Hepatocyte (in vitro differentiated cells): ENCODE measurements around the gene CAV3.

Source experiments
- EZH2 ChIP-seq: fragments of 200-600 bp; sonication (generic); IDR thresholded peaks from 2 replicates; pipeline ENCODE4 v1.6.1; 2016; ENCODE audit warnings: antibody characterized with exemption, mild to moderate bottlenecking, borderline replicate concordance
- TF ChIP-seq, protein P1 (sequence below): fragments of 200-600 bp; sonication (generic); IDR thresholded peaks from 2 replicates; pipeline ENCODE4 v1.5.1; 2016; ENCODE audit warnings: antibody characterized with exemption, mild to moderate bottlenecking; ENCODE audit not compliant: poor library complexity

DNA sequence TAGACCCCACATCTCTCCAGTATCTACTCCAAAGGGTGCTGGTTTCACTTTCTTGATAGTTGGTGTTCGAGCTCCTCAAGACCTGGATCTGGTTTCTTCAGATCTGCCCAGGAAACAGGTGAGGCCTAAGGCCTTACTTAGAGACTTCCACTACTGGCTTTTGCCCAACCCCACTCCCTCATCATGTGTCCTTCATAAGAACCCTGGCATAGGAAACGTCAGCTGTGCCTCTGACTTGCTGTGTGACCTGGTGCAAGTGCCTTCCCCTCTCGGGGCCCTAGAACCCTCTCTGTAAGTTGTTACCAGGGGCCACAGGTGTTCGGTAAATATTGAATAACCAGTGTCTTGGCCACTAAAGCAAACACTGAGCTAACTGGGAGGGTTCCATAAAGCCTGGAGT is 31.9 kb downstream of the CAV3 start:
- TF ChIP-seq, protein P1, sequence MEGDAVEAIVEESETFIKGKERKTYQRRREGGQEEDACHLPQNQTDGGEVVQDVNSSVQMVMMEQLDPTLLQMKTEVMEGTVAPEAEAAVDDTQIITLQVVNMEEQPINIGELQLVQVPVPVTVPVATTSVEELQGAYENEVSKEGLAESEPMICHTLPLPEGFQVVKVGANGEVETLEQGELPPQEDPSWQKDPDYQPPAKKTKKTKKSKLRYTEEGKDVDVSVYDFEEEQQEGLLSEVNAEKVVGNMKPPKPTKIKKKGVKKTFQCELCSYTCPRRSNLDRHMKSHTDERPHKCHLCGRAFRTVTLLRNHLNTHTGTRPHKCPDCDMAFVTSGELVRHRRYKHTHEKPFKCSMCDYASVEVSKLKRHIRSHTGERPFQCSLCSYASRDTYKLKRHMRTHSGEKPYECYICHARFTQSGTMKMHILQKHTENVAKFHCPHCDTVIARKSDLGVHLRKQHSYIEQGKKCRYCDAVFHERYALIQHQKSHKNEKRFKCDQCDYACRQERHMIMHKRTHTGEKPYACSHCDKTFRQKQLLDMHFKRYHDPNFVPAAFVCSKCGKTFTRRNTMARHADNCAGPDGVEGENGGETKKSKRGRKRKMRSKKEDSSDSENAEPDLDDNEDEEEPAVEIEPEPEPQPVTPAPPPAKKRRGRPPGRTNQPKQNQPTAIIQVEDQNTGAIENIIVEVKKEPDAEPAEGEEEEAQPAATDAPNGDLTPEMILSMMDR, result no peak
- TF ChIP-seq EZH2, result no peak
